ENCODE results near the gene PADI4. TPM values are rescaled to one million over a fixed set of nuclear protein-coding genes. Genes with fewer than 3 reads are reported as not detected.

The PADI4 gene
- total RNA-seq, 4 donors from 2014 or later = not detected

DNA sequence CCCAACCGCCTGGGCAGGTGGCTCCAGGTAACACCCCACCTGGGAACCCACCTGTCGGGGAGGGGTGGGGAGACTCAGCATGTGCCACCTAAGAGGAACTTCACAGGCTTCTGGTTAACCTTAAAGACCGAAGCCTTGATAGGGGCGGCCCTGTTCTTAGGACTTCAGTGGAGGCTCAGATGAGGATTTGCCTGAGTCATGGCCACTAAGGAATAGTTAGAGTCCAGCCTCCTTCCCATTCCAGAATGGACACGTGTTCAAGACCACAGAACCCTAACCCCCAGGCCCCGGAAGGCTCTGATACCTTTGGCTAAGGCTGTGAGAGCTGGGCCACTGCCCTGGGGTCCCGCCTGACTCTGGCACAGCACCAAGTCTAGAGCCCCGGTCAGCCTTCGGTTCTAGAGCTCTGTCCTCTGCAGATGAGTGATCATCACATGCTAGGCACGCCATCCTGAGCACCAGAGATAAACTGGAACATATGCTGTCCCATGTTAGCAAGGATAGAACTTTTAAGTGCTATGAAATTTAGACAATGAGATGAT lies 84.3 kb downstream of the PADI4 start:
- no peaks in the 10 kb centered on the region for H3K36me3 ChIP-seq
- no peaks in the 10 kb centered on the region for H3K4me1 ChIP-seq
- no peak overlapping the region for H3K27ac ChIP-seq
- no peak overlapping the region for H3K4me3 ChIP-seq
- H3K27me3 ChIP-seq = no peaks in the 10 kb centered on the region
- no peak for TF ChIP-seq POLR2A (IDR thresholded peaks at IDR 0.05)
- TF ChIP-seq, protein P1, sequence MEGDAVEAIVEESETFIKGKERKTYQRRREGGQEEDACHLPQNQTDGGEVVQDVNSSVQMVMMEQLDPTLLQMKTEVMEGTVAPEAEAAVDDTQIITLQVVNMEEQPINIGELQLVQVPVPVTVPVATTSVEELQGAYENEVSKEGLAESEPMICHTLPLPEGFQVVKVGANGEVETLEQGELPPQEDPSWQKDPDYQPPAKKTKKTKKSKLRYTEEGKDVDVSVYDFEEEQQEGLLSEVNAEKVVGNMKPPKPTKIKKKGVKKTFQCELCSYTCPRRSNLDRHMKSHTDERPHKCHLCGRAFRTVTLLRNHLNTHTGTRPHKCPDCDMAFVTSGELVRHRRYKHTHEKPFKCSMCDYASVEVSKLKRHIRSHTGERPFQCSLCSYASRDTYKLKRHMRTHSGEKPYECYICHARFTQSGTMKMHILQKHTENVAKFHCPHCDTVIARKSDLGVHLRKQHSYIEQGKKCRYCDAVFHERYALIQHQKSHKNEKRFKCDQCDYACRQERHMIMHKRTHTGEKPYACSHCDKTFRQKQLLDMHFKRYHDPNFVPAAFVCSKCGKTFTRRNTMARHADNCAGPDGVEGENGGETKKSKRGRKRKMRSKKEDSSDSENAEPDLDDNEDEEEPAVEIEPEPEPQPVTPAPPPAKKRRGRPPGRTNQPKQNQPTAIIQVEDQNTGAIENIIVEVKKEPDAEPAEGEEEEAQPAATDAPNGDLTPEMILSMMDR (IDR thresholded peaks at IDR 0.05) = no peak
- H3K9me3 ChIP-seq = no peaks in the 10 kb centered on the region
- no peak for DNase-seq

DNA sequence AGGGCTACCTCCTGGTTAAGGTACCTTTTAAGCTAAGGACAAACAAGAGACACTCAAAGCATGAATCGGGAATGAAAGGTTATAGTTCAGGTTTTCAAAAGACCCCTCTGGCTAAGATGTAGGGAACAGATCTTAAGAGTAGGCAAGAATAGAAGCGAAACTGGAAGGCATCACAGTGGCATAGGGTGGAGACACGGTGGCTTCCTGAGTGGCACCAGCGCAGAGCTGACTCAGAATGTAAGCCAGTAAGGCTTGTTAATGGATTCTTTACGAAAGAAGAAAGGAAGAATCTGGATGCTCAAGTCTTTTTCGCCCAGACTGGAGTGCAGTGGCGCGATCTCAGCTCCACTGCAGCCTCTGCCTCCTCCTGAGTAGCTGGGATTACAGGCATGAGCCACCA lies 85.2 kb downstream of the PADI4 start:
- Histone ChIP-seq H3K4me1 (no peaks in the 10 kb centered on the region), H3K9me3 (no peaks in the 10 kb centered on the region)

DNA sequence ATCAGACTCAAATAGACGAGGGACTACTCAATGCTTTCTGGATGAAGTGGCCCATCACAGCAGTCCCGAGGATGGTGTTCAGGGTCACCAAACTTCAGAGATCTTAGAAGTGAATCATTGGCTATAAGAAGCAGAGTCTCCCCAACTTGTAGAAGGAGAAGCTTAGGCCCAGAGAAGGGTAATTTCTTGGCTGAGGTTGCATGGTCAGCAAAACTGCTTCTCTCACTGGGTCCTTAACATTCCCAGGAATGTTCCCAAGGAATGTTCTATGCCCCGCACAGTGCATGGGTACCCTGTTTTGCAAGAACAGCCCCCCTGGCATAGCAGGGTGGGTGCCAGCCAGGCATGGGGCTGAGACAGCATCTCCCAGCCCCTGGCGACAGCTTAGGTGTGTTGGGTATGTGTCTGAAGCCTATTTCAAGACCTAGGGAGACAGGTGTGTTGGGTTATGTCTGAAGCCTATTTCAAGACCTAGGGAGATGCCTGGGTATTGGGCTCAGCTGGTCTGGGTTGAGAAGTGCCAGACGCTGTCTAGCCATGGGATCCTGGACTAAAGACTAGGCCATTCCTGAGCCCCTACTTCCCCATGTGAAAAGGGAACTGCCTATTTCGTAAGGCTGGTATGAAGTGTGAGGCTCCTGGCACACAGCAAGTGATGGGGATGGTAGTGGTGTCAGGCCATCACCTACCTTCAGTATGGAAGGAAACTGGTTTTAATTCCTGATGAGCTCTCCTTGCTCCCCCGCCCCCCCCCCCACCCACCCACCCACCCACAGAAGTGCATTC lies 90.1 kb downstream of the PADI4 start:
- Histone ChIP-seq H3K36me3 (no peaks in the 10 kb centered on the region), H3K9me3 (no peaks in the 10 kb centered on the region), H3K27ac (no peak overlapping the region), H3K4me1 (no peaks in the 10 kb centered on the region), H3K27me3 (no peaks in the 10 kb centered on the region), H3K4me3 (no peak overlapping the region)
- TF ChIP-seq POLR2A (IDR thresholded peaks at IDR 0.05) = no peak
- TF ChIP-seq, protein P1 (IDR thresholded peaks at IDR 0.05) = no peak
- no peak for DNase-seq

More for the DNA sequence above, 85.2 kb downstream of the PADI4 start:
- DNase-seq = no peak
- H3K4me3 ChIP-seq = no peak overlapping the region
- H3K27me3 ChIP-seq = no peaks in the 10 kb centered on the region
- TF ChIP-seq, protein P1 (IDR thresholded peaks at IDR 0.05) = no peak
- no peak for TF ChIP-seq POLR2A (IDR thresholded peaks at IDR 0.05)
- no peaks in the 10 kb centered on the region for H3K36me3 ChIP-seq
- no peak overlapping the region for H3K27ac ChIP-seq

DNA sequence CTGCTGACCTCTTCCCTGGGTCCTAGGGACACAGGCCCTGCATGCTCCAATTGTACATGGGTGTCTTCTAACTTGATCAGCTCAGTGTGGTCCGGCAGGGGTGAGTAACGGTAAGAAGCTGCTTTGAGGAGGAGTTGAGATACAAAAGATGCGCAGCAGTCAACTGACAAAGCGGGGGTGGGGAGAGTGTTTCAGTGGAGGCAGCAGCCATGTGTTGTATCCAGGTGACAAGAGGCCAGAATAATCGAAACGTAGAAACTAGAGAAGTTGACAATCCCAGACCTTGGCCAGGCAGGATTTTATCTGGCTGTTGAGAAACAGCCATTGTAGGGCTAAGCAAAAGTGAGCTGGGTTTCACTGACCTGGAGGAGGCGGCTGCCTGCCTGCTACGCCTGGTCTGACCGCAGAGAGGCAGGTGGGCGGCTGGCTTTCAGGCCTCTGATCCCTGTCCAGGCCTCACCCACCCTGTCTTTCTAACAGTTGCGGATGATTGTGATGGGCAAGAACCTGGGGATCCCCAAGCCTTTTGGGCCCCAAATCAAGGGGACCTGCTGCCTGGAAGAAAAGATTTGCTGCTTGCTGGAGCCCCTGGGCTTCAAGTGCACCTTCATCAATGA lies 92.8 kb downstream of the PADI4 start:
- TF ChIP-seq, protein P1 (IDR thresholded peaks at IDR 0.05) = no peak
- TF ChIP-seq POLR2A (IDR thresholded peaks at IDR 0.05) = no peak
- Histone ChIP-seq H3K36me3 (no peaks in the 10 kb centered on the region), H3K4me1 (no peaks in the 10 kb centered on the region), H3K27ac (no peak overlapping the region), H3K27me3 (no peaks in the 10 kb centered on the region), H3K4me3 (no peak overlapping the region), H3K9me3 (no peaks in the 10 kb centered on the region)
- no peak for DNase-seq

DNA sequence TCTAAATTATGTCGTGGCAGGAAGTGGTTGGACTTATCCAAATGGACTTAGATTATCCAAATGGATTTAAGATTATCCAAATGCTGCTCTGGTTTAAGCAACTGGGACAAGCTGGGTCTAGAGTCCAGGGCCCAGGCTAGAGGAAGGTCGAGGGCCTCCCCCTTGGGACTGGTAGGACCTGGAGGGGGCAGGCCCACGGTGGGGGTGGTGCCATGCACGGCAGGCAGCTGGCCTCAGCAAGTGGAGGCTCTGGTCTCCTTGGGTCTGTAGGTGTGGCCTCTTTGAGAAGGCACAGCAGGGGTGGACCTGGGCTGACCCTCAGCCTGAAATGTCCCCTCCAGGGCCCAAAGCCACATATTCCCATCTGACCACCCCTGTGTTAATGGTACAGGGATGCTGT lies 93.8 kb downstream of the PADI4 start:
- no peak for DNase-seq
- no peak overlapping the region for H3K27ac ChIP-seq
- H3K4me1 ChIP-seq = no peaks in the 10 kb centered on the region
- no peak overlapping the region for H3K4me3 ChIP-seq
- H3K27me3 ChIP-seq = no peaks in the 10 kb centered on the region
- H3K9me3 ChIP-seq = no peaks in the 10 kb centered on the region
- no peaks in the 10 kb centered on the region for H3K36me3 ChIP-seq
- TF ChIP-seq, protein P1 (IDR thresholded peaks at IDR 0.05) = no peak
- no peak for TF ChIP-seq POLR2A (IDR thresholded peaks at IDR 0.05)

All from Peyer's patch (tissue), 4 donors.